Cardiac muscle cell (in vitro differentiated cells and primary cell): ENCODE measurements around the gene BCAS3. TPM values are rescaled to one million over a fixed set of nuclear protein-coding genes. Genes with fewer than 3 reads are reported as not detected.
A peak's percentile ranks its signal among the peaks of the same experiment; 100 is the strongest.
"Not testable (repeated sequence)": the region's sequence is repeated elsewhere in the genome, so short reads cannot be mapped to it uniquely, and the experiment has no call there.

Source experiments
- DNase-seq, 2 donors: peaks; one replicate each; pipeline versions ENCODE4 v3.0.0 to v3.0.0-alpha.2; 2010 to 2017; ENCODE audit warnings: low read depth in 1 of 2, low spot score in 1 of 2
- H3K27ac ChIP-seq: fragments of 200-600 bp; sonication (generic); 2 replicates; pipeline ENCODE4 v1.5.1; 2016
- H3K27me3 ChIP-seq: fragments of 200-600 bp; sonication (generic); 2 replicates; pipeline ENCODE4 v1.6.0; 2016; ENCODE audit warnings: control low read depth
- H3K36me3 ChIP-seq: fragments of 200-600 bp; sonication (generic); 2 replicates; pipeline ENCODE4 v1.5.1; 2016; ENCODE audit warnings: control low read depth
- H3K4me1 ChIP-seq: fragments of 200-600 bp; sonication (generic); 2 replicates; pipeline ENCODE4 v1.8.1; 2017; ENCODE audit warnings: low read depth, mild to moderate bottlenecking, mixed run types
- H3K4me3 ChIP-seq: fragments of 200-600 bp; sonication (generic); 2 replicates; pipeline ENCODE4 v1.5.1; 2016; ENCODE audit warnings: mild to moderate bottlenecking
- H3K9me3 ChIP-seq: fragments of 200-600 bp; sonication (generic); 2 replicates; pipeline ENCODE4 v1.5.1; 2017; ENCODE audit warnings: low read depth, mild to moderate bottlenecking, control low read depth
- CTCF ChIP-seq: IDR thresholded peaks from 2 replicates; pipeline ENCODE4 v1.5.1; 2012; ENCODE audit warnings: low read depth, mild to moderate bottlenecking, low read length
- polyA plus RNA-seq: library from polyadenylated mRNA; unstranded; fragments of >200 nt; fragmentation: Nextera tagmentation; extraction: Ambion mirVana; gene quantifications from 2 replicates; pipeline ENCODE4 v1.2.1, GENCODE V29; 2016
- total RNA-seq: library from RNA; depleted of rRNA; stranded (reverse); fragments of >200 nt; gene quantifications from 2 replicates; pipeline ENCODE4 v1.2.3, GENCODE V29; 2016

BCAS3 gene
- total and polyA plus RNA-seq, 2 experiments from 2014 or later = 36.5 to 39.6 TPM

DNA sequence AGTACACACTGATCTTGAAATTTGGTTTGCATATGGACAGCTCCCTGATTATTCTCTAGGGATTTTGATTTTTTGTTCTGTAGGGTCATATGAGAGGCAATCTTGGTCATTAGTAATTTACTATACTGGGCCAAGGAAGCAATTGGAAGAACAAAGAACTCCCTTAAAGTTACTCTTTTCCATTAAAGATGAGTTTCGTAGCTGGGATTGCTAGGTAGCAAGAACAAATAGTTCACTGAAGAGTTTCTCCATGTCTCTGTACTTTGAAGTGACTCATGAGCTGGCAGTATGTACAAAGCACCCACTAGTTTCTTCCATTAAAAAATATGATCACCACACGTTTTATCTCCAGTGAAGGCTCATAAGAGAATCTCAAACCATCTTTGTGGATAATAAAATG is 6.2 kb upstream of the BCAS3 start:
- no peaks in the 10 kb centered on the region for H3K9me3 ChIP-seq
- no peak overlapping the region for H3K4me3 ChIP-seq
- TF ChIP-seq CTCF = no peak
- no peak overlapping the region for H3K27ac ChIP-seq
- H3K4me1 ChIP-seq = no peaks in the 10 kb centered on the region
- H3K27me3 ChIP-seq = no peaks in the 10 kb centered on the region
- no peak for DNase-seq
- no peaks in the 10 kb centered on the region for H3K36me3 ChIP-seq

DNA sequence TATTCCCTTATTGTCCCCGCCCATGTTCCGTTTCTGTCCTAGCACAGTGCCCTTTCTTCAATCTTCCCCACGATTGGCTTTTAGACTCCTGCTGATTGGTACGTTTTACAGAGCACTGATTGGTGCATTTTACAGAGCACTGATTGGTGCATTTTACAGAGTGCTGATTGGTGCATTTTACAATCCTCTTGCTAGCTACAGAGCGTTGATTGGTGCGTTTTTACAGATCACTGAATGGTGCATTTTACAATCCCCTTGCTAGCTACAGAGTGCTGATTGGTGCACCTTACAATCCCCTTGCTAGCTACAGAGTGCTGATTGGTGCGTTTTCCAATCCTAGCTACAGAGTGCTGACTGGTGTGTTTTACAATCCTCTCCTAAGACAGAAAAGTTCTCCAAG is 3.0 kb upstream of the BCAS3 start:
- H3K4me3 ChIP-seq, H3K4me1 ChIP-seq, H3K9me3 ChIP-seq, H3K36me3 ChIP-seq, H3K27me3 ChIP-seq, DNase-seq, H3K27ac ChIP-seq: not testable (repeated sequence)

DNA sequence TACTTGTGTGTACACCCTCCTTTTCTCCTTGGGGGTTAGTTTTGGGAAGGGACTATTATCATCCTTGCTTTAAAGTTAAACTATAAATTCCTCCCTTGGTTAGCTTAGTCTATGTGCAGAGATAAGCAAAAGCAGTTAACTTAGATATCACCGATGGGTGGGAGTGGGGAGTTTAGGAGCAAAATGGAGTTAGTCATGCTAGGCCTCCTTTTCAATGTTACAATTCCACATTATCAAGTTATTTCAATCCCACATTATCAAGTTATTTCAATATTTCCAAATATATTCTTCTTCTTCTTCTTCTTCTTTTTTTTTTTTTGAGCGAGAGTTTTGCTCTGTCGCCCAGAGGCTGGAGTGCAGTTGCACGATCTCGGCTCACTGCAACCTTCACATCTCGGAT is 1.7 kb upstream of the BCAS3 start:
- Histone ChIP-seq H3K9me3 (no peaks in the 10 kb centered on the region), H3K4me1 (peaks cover 5% of the 10 kb centered on the region), H3K27me3 (no peaks in the 10 kb centered on the region), H3K4me3 (no peak overlapping the region), H3K36me3 (no peaks in the 10 kb centered on the region), H3K27ac (no peak overlapping the region)
- TF ChIP-seq CTCF = no peak
- DNase-seq = no peak

DNA sequence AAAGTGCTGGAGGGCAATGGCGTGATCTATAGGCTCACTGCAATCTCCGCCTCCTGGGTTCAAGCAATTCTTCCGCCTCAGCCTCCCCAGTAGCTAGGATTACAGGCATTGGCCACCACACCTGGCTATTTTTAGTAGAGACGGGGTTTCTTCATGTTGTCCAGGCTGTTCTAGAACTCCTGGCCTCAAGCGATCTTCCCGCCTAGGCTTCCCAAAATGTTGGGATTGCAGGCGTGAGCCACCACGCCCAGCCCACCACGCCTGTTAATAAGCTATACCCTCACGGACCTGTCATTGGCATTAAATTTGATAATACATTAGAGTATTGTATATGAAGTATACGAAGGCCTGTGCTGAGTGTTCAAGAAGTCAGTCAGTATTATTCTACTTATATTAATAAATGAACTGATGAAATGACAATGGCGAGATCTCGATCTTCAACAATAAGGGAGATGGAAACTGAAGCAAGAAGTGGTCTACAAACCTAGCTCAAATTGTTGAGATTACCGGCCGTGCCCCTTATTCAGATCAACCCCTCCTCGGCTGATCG is 818 bp upstream of the BCAS3 start:
- peak overlapping the region; percentile 43 for H3K4me3 ChIP-seq
- H3K27me3 ChIP-seq = no peaks in the 10 kb centered on the region
- no peak for TF ChIP-seq CTCF
- H3K36me3 ChIP-seq = no peaks in the 10 kb centered on the region
- peak overlapping the region; percentile 85 for H3K27ac ChIP-seq
- peaks cover 5% of the 10 kb centered on the region for H3K4me1 ChIP-seq
- H3K9me3 ChIP-seq = no peaks in the 10 kb centered on the region
- peak in 1 of 2 donors; percentile 0 for DNase-seq

DNA sequence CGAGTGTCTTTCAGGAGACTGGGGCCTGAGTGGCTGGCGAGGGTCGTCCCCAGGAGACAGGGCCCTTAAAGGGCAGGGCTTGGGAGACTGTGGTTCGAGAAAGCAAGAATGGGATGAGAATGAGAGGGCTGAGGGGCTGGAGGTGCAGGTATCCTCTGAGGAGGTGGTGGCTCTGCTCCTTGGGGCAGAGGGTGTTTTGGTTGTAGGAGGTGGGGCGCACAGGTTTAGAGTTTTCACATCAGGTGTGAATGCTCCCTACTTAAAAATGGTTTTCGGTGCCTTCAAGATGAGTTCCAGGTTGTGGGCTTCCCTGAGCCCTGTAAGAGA is 430 bp downstream of the BCAS3 start:
- Histone ChIP-seq H3K36me3 (no peaks in the 10 kb centered on the region), H3K27me3 (no peaks in the 10 kb centered on the region), H3K4me1 (peaks cover 5% of the 10 kb centered on the region), H3K4me3 (peak overlapping the region; percentile 43), H3K27ac (peak overlapping the region; percentile 85), H3K9me3 (no peaks in the 10 kb centered on the region)
- DNase-seq = no peak
- no peak for TF ChIP-seq CTCF

DNA sequence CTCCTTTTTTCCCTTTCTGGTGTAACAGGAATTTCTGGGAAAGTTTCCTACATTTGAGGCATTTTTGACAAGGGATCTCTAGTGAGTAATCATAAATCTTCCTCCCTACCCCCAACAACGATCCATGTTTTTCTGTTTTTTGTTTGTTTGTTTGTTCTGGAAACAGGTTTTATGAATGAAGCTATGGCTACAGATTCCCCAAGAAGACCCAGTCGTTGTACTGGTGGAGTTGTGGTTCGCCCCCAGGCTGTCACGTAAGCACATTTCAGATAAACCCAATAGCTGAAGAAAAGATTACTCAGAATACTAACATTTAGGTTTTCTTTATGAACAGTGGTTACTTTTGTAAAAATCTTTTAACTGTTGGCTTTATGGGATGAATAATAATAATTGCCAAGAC is 1.6 kb downstream of the BCAS3 start:
- TF ChIP-seq CTCF = no peak
- H3K27me3 ChIP-seq = no peaks in the 10 kb centered on the region
- peaks cover 5% of the 10 kb centered on the region for H3K4me1 ChIP-seq
- no peak overlapping the region for H3K27ac ChIP-seq
- no peak overlapping the region for H3K4me3 ChIP-seq
- H3K36me3 ChIP-seq = no peaks in the 10 kb centered on the region
- no peak for DNase-seq
- H3K9me3 ChIP-seq = no peaks in the 10 kb centered on the region
